Ramos (cell line): ENCODE measurements around the gene HSD17B7.
"Not testable (repeated sequence)": the region's sequence is repeated elsewhere in the genome, so short reads cannot be mapped to it uniquely, and the experiment has no call there.

Experiments
- in situ Hi-C: fragments of 300-500 bp; cut with MboI; formaldehyde crosslinking; loops from one replicate; pipeline ENCODE4 v1.14.3; 2022; ENCODE audit warnings: low sequenced_read_pairs; ENCODE audit not compliant: unreplicated experiment

The HSD17B7 gene

GRCh38 chr1:162799995-162800830, 9.7 kb downstream of the HSD17B7 start:
- in situ Hi-C loops, result not testable (repeated sequence)

GRCh38 chr1:162807503-162807902, 17.0 kb downstream of the HSD17B7 start:
- in situ Hi-C loops, result not testable (repeated sequence)

- in situ Hi-C loops, result not testable (repeated sequence)
Measured at GRCh38 chr1:162812357-162812756, 21.9 kb downstream of the HSD17B7 start.

- in situ Hi-C loops, result not testable (repeated sequence)
Measured at GRCh38 chr1:162818136-162818535, 27.6 kb downstream of the HSD17B7 start.

GRCh38 chr1:162818666-162819065, 28.2 kb downstream of the HSD17B7 start:
- in situ Hi-C loops, result not testable (repeated sequence)

GRCh38 chr1:162822391-162823200, 32.1 kb downstream of the HSD17B7 start:
- in situ Hi-C loops, result no loop called here

GRCh38 chr1:162823231-162823630, 32.7 kb downstream of the HSD17B7 start:
- in situ Hi-C loops, result no loop called here

- in situ Hi-C loops, result no loop called here
Measured at GRCh38 chr1:162823771-162824525, 33.4 kb downstream of the HSD17B7 start.

GRCh38 chr1:162829268-162829667, 38.8 kb downstream of the HSD17B7 start:
- in situ Hi-C loops, result no loop called here

- in situ Hi-C loops, result no loop called here
Measured at GRCh38 chr1:162832470-162832869, 42.0 kb downstream of the HSD17B7 start.

GRCh38 chr1:162835157-162835899, 44.8 kb downstream of the HSD17B7 start:
- in situ Hi-C loops, result no loop called here

- in situ Hi-C loops, result no loop called here
Measured at GRCh38 chr1:162838863-162839262, 48.4 kb downstream of the HSD17B7 start.

GRCh38 chr1:162840250-162840839, 49.8 kb downstream of the HSD17B7 start:
- in situ Hi-C loops, result no loop called here

- in situ Hi-C loops, result no loop called here
Measured at GRCh38 chr1:162844153-162844552, 53.7 kb downstream of the HSD17B7 start.

GRCh38 chr1:162846256-162847212, 56.0 kb downstream of the HSD17B7 start:
- in situ Hi-C loops, result no loop called here

GRCh38 chr1:162847839-162848453, 57.4 kb downstream of the HSD17B7 start:
- in situ Hi-C loops, result no loop called here

- in situ Hi-C loops, result loop anchor here (25.0 kb wide), 2 partner anchors 338 to 463 kb away; partner anchors contain the start of gene NUF2
Measured at GRCh38 chr1:162849711-162850110, 59.2 kb downstream of the HSD17B7 start.

- in situ Hi-C loops, result loop anchor here (25.0 kb wide), 2 partner anchors 336 to 461 kb away; partner anchors contain the start of gene NUF2
Measured at GRCh38 chr1:162851341-162851740, 60.8 kb downstream of the HSD17B7 start.
